Measurements from ENCODE around the gene CCT7. TPM values are rescaled to one million over a fixed set of nuclear protein-coding genes. Genes with fewer than 3 reads are reported as not detected.

The CCT7 gene
- polyA plus RNA-seq, 1 of the 3 experiments (the other 2 are of a cell fraction) = 369 TPM

Small RNA genes within 50 kb of the gene (small RNA-seq; reads per million reads assigned to genes)
- gene RNU6-111P = 0 reads per million in 7 experiments

Other genes starting within 250 kb of the CCT7 start
- gene SFXN5, start 162.6 kb upstream of the CCT7 start, polyA plus RNA-seq (2012; rRNA removed) = 9.9 and 11.0 TPM in 2 replicates
- gene RAB11FIP5, start 121.4 kb upstream of the CCT7 start, polyA plus RNA-seq (2012; rRNA removed) = 16.4 and 17.1 TPM in 2 replicates
- not detected in 2 replicates for gene NOTO, start 31.7 kb upstream of the CCT7 start, polyA plus RNA-seq (2012; rRNA removed)
- gene SMYD5, start 20.1 kb upstream of the CCT7 start, polyA plus RNA-seq (2012; rRNA removed) = 21.4 and 22.2 TPM in 2 replicates
- 8.5 and 9.6 TPM in 2 replicates for gene PRADC1, start 1.1 kb upstream of the CCT7 start, polyA plus RNA-seq (2012; rRNA removed)
- 3.1 and 3.5 TPM in 2 replicates for gene FBXO41, start 50.2 kb downstream of the CCT7 start, polyA plus RNA-seq (2012; rRNA removed)
- gene EGR4, start 59.2 kb downstream of the CCT7 start, polyA plus RNA-seq (2012; rRNA removed) = 0.02 TPM in 1 of 2 replicates, not detected in the other
- gene ALMS1, start 151.5 kb downstream of the CCT7 start, polyA plus RNA-seq (2012; rRNA removed) = 7.0 and 7.1 TPM in 2 replicates